Muscle layer of duodenum (tissue), 2 donors: ENCODE measurements around the gene CYP19A1.

Experiments used
- H3K27ac ChIP-seq: one replicate; pipeline ENCODE4 v1.7.0; 2013; ENCODE audit warnings: mild to moderate bottlenecking, low read length
- H3K27me3 ChIP-seq: one replicate; pipeline ENCODE4 v1.7.0; 2013; ENCODE audit warnings: low read depth, mild to moderate bottlenecking, control low read depth, low read length
- H3K36me3 ChIP-seq, 2 donors: one replicate each; pipeline ENCODE4 v1.7.0; 2013; ENCODE audit warnings: low read length in 2 of 2, control low read depth in 1 of 2, mild to moderate bottlenecking in 1 of 2; ENCODE audit not compliant: insufficient read depth in 2 of 2, control insufficient read depth in 1 of 2
- H3K4me1 ChIP-seq, 2 donors: one replicate each; pipeline ENCODE4 v1.7.0; 2013; ENCODE audit warnings: low read length in 2 of 2, mild to moderate bottlenecking in 2 of 2, control low read depth in 1 of 2, moderate library complexity in 1 of 2; ENCODE audit not compliant: insufficient read depth in 2 of 2, control insufficient read depth in 1 of 2
- H3K4me3 ChIP-seq, 2 donors: one replicate each; pipeline ENCODE4 v1.7.0; 2013; ENCODE audit warnings: low read length in 2 of 2, low read depth in 1 of 2, mild to moderate bottlenecking in 1 of 2
- H3K9me3 ChIP-seq, 2 donors: one replicate each; pipeline ENCODE4 v1.7.0; 2013; ENCODE audit warnings: low read length in 2 of 2, control low read depth in 1 of 2, mild to moderate bottlenecking in 1 of 2; ENCODE audit not compliant: control insufficient read depth in 1 of 2
- donor health status: healthy.

The CYP19A1 gene

GRCh38 chr15:51229907-51230330 is 108.5 kb downstream of the CYP19A1 start:
- Histone ChIP-seq H3K27me3 (no peaks in the 10 kb centered on the region), H3K27ac (no peak overlapping the region), H3K36me3 (no peaks in the 10 kb centered on the region), H3K9me3 (no peaks in the 10 kb centered on the region), H3K4me3 (no peak overlapping the region), H3K4me1 (peaks cover 0 to 4% of the 10 kb centered on the region in 2 donors)

GRCh38 chr15:51227940-51228732 is 110.3 kb downstream of the CYP19A1 start:
- Histone ChIP-seq H3K36me3 (no peaks in the 10 kb centered on the region), H3K9me3 (no peaks in the 10 kb centered on the region), H3K27me3 (no peaks in the 10 kb centered on the region), H3K4me3 (no peak overlapping the region), H3K4me1 (peaks cover 0 to 4% of the 10 kb centered on the region in 2 donors), H3K27ac (no peak overlapping the region)

GRCh38 chr15:51226576-51227210 is 111.7 kb downstream of the CYP19A1 start:
- H3K36me3 ChIP-seq = no peaks in the 10 kb centered on the region
- H3K27ac ChIP-seq = no peak overlapping the region
- no peaks in the 10 kb centered on the region for H3K9me3 ChIP-seq
- H3K4me3 ChIP-seq = no peak overlapping the region
- H3K4me1 ChIP-seq = peaks cover 0 to 4% of the 10 kb centered on the region in 2 donors
- H3K27me3 ChIP-seq = no peaks in the 10 kb centered on the region

GRCh38 chr15:51224428-51224827 is 114.0 kb downstream of the CYP19A1 start:
- Histone ChIP-seq H3K27me3 (no peaks in the 10 kb centered on the region), H3K36me3 (no peaks in the 10 kb centered on the region), H3K4me3 (no peak overlapping the region), H3K9me3 (no peaks in the 10 kb centered on the region), H3K4me1 (peaks cover 0 to 4% of the 10 kb centered on the region in 2 donors), H3K27ac (no peak overlapping the region)

GRCh38 chr15:51223771-51224229 is 114.6 kb downstream of the CYP19A1 start:
- Histone ChIP-seq H3K4me3 (no peak overlapping the region), H3K27ac (no peak overlapping the region), H3K4me1 (peaks cover 0 to 4% of the 10 kb centered on the region in 2 donors), H3K9me3 (no peaks in the 10 kb centered on the region), H3K36me3 (no peaks in the 10 kb centered on the region), H3K27me3 (no peaks in the 10 kb centered on the region)

- H3K27ac ChIP-seq = no peak overlapping the region
- no peaks in the 10 kb centered on the region for H3K27me3 ChIP-seq
These were observed 120.0 kb downstream of the CYP19A1 start for GRCh38 chr15:51218299-51218938.

GRCh38 chr15:51212909-51213308 is 125.5 kb downstream of the CYP19A1 start:
- Histone ChIP-seq H3K4me1 (no peaks in the 10 kb centered on the region), H3K27ac (no peak overlapping the region), H3K4me3 (no peak overlapping the region), H3K36me3 (no peaks in the 10 kb centered on the region), H3K9me3 (no peaks in the 10 kb centered on the region), H3K27me3 (no peaks in the 10 kb centered on the region)

More at GRCh38 chr15:51218299-51218938, 120.0 kb downstream of the CYP19A1 start:
- Histone ChIP-seq H3K4me3 (no peak overlapping the region), H3K4me1 (no peaks in the 10 kb centered on the region), H3K36me3 (no peaks in the 10 kb centered on the region), H3K9me3 (no peaks in the 10 kb centered on the region)

- no peaks in the 10 kb centered on the region for H3K9me3 ChIP-seq
- no peak overlapping the region for H3K4me3 ChIP-seq
- no peaks in the 10 kb centered on the region for H3K36me3 ChIP-seq
- H3K27me3 ChIP-seq = no peaks in the 10 kb centered on the region
- no peaks in the 10 kb centered on the region for H3K4me1 ChIP-seq
- no peak overlapping the region for H3K27ac ChIP-seq
These were observed 126.2 kb downstream of the CYP19A1 start for GRCh38 chr15:51212239-51212638.

GRCh38 chr15:51205050-51205975 is 133.1 kb downstream of the CYP19A1 start:
- no peak overlapping the region for H3K4me3 ChIP-seq
- no peaks in the 10 kb centered on the region for H3K27me3 ChIP-seq
- no peaks in the 10 kb centered on the region for H3K9me3 ChIP-seq
- no peak overlapping the region for H3K27ac ChIP-seq
- H3K4me1 ChIP-seq = no peaks in the 10 kb centered on the region
- no peaks in the 10 kb centered on the region for H3K36me3 ChIP-seq

GRCh38 chr15:51203797-51204196 is 134.6 kb downstream of the CYP19A1 start:
- no peak overlapping the region for H3K27ac ChIP-seq
- H3K27me3 ChIP-seq = no peaks in the 10 kb centered on the region
- no peaks in the 10 kb centered on the region for H3K4me1 ChIP-seq
- H3K9me3 ChIP-seq = no peaks in the 10 kb centered on the region
- H3K4me3 ChIP-seq = no peak overlapping the region
- no peaks in the 10 kb centered on the region for H3K36me3 ChIP-seq
